Ovary (tissue), 3 donors: ENCODE results near the gene LIPF.

Source experiments
- EP300 ChIP-seq: sonication (generic); formaldehyde crosslinking; IDR thresholded peaks from one replicate; pipeline ENCODE4 v1.6.1; 2017; ENCODE audit warnings: antibody characterized with exemption
- POLR2A ChIP-seq: fragments of 450-650 bp; IDR thresholded peaks from one replicate; pipeline ENCODE4 v1.6.1; 2017; ENCODE audit warnings: antibody characterized with exemption, mild to moderate bottlenecking, moderate library complexity
- TF ChIP-seq, protein P1 (sequence below), 3 donors: fragments of 450-650 bp in 2 of 3; fragments of 200-600 bp in 1 of 3; IDR thresholded peaks; one replicate each; pipeline versions ENCODE4 v1.5.1 to v1.8.0; 2016 to 2022; ENCODE audit warnings: antibody characterized with exemption in 3 of 3, mild to moderate bottlenecking in 1 of 3
- donor health status: DM: no; HTN: no; CAD: no.

DNA sequence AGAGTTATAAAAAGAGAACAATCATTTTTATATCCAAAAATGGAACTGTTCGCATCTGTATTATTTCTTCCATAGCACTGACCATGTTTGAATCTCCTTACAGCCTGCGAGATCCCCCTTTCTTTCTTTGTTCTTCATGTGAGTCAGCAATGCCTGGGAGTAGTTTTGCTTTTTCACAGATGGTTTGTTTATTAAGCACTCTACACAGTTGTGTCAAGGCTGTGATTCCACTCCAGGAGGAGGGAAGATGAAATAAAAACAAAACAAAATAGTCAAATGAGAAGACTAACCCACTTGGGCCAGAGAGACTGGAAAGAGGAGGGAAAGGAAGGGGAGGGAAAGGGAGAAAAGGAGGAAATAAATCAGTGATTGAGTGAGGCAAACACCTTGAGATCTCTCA is 7.8 kb downstream of the LIPF start:
- no peak for TF ChIP-seq POLR2A
- TF ChIP-seq, protein P1, sequence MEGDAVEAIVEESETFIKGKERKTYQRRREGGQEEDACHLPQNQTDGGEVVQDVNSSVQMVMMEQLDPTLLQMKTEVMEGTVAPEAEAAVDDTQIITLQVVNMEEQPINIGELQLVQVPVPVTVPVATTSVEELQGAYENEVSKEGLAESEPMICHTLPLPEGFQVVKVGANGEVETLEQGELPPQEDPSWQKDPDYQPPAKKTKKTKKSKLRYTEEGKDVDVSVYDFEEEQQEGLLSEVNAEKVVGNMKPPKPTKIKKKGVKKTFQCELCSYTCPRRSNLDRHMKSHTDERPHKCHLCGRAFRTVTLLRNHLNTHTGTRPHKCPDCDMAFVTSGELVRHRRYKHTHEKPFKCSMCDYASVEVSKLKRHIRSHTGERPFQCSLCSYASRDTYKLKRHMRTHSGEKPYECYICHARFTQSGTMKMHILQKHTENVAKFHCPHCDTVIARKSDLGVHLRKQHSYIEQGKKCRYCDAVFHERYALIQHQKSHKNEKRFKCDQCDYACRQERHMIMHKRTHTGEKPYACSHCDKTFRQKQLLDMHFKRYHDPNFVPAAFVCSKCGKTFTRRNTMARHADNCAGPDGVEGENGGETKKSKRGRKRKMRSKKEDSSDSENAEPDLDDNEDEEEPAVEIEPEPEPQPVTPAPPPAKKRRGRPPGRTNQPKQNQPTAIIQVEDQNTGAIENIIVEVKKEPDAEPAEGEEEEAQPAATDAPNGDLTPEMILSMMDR (IDR thresholded peaks at IDR 0.05), result no peak
- TF ChIP-seq EP300, result no peak
